RWPE1 (cell line): ENCODE results near the gene RHBDD1.

Experiments used
- CTCF ChIA-PET: fragments of 350-600 bp; sonication (Branson Sonifier 250); formaldehyde crosslinking; extraction: SDS; loops from one replicate; lab custom pipeline; 2021; lab: Yijun Ruan, JAX
- POLR2A ChIA-PET: fragments of 400-600 bp; formaldehyde crosslinking; extraction: SDS; loops from one replicate; lab custom pipeline; 2020; ENCODE audit warnings: antibody characterized with exemption; ENCODE audit not compliant: low non-redundant PET; lab: Yijun Ruan, JAX
- DNase-seq: peaks from one replicate; pipeline ENCODE4 v3.0.0; 2012; ENCODE audit warnings: low spot score
- H3K27ac ChIP-seq: fragments of 450-650 bp; 2 replicates; pipeline ENCODE4 v1.5.1; 2017
- TF ChIP-seq, protein P1 (sequence below): fragments of 450-650 bp; conservative IDR thresholded peaks from 2 replicates; pipeline ENCODE4 v1.5.1; 2017; ENCODE audit warnings: low read depth, mild to moderate bottlenecking

Gene RHBDD1

GRCh38 chr2:226885769-226886435 lies 50.0 kb downstream of the RHBDD1 start:
- no peak overlapping the region for H3K27ac ChIP-seq
- DNase-seq: no peak
- ChIA-PET POLR2A (no interaction called here), CTCF (no interaction called here)
- TF ChIP-seq, protein P1, sequence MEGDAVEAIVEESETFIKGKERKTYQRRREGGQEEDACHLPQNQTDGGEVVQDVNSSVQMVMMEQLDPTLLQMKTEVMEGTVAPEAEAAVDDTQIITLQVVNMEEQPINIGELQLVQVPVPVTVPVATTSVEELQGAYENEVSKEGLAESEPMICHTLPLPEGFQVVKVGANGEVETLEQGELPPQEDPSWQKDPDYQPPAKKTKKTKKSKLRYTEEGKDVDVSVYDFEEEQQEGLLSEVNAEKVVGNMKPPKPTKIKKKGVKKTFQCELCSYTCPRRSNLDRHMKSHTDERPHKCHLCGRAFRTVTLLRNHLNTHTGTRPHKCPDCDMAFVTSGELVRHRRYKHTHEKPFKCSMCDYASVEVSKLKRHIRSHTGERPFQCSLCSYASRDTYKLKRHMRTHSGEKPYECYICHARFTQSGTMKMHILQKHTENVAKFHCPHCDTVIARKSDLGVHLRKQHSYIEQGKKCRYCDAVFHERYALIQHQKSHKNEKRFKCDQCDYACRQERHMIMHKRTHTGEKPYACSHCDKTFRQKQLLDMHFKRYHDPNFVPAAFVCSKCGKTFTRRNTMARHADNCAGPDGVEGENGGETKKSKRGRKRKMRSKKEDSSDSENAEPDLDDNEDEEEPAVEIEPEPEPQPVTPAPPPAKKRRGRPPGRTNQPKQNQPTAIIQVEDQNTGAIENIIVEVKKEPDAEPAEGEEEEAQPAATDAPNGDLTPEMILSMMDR: no peak

DNA sequence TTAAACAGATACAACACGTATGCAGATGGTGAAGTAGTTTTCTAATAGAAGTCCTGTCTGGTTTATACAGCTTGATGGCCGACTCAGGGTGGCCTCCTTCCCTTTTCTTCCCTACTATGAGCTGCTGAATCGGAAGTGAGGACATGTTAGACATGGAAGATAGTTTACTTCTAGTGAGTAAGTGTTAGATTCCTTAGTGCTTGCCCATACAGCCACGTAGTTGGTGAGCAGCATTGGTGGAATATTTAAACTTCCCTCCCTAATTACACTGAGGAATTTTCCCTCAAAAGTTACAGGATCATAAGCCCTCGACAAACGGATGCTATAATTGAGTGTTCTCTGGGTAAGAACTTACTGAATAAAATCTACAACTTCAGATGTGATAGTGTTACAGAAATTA lies 52.1 kb downstream of the RHBDD1 start:
- no peak overlapping the region for H3K27ac ChIP-seq
- ChIA-PET POLR2A (no interaction called here), CTCF (no interaction called here)
- TF ChIP-seq, protein P1: no peak
- DNase-seq: peak; percentile 55

- ChIA-PET CTCF (interaction anchor here (0.8 kb wide), 1 partner anchor 99 kb away, joined by 6 read pairs; no protein-coding TSS in a partner anchor), POLR2A (no interaction called here)
- H3K27ac ChIP-seq: no peak overlapping the region
- DNase-seq: peak; percentile 40
- TF ChIP-seq, protein P1: no peak
Measured at GRCh38 chr2:226888378-226888965, 52.6 kb downstream of the RHBDD1 start.

GRCh38 chr2:226888971-226889370 lies 53.1 kb downstream of the RHBDD1 start:
- no peak overlapping the region for H3K27ac ChIP-seq
- DNase-seq: no peak
- ChIA-PET CTCF (interaction anchor here (0.8 kb wide), 1 partner anchor 98 kb away, joined by 6 read pairs; no protein-coding TSS in a partner anchor), POLR2A (no interaction called here)
- TF ChIP-seq, protein P1: no peak

DNA sequence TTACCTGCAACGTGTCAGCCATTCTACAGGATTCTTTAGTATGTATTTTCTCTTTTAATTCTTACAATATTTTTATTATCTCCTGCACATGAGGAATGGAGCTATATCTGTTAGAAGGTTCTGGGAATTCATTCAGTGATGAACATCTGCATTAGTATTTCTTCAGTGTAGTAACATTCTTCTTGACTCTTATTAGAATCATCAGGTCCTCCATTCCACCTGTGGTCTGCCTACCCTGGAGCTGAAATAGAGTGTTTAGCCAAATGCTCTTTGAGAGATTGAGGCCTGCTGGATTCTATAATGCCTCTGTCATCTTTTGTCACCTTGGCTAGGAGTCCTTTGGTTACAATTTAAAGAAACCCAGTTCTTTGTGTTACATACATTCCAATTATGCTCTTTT lies 54.4 kb downstream of the RHBDD1 start:
- ChIA-PET CTCF (interaction anchor here (0.6 kb wide), 1 partner anchor 532 kb away, joined by 3 read pairs; no protein-coding TSS in a partner anchor), POLR2A (no interaction called here)
- TF ChIP-seq, protein P1: no peak
- no peak overlapping the region for H3K27ac ChIP-seq
- no peak for DNase-seq

DNA sequence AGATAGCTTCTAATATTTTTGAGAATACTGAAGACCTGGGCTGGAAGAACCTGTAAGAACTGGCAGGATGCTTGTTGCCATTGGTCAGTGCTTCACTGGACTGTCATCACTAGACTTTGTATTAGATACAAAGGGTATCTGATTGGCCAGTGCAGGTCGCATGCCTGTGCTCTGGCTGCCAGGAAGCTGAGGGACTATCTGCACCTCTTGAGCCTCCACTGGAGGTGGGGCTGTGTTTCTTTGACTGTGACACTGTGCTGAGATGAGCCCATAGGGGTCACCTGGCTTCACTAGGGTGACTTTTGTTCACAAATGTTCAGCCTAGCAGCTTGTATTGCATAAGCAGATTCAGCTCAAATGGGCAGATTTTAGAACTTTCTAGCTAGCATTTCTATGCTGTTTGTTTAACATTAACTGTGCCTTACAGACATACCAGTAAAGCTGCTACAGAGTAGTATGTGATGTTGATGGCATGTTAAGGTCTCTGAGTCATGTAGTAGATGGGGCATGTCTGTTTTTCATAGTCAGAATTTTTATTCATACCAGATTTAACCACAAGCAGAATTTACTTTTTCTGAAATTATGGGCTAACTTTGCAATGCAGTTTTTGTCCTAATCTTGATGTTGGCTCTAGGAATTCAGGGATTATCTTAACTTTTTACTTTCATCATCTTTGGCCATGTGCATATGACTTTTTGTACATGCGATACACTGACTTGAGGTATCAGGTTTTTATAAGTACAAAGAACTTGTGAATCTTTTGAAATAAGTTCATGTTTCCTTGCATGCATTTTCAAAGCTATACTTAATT lies 56.1 kb downstream of the RHBDD1 start:
- CTCF ChIA-PET: interaction anchor here (1.0 kb wide), 1 partner anchor 8 kb away, joined by 3 read pairs; no protein-coding TSS in a partner anchor
- TF ChIP-seq, protein P1: no peak
- DNase-seq: peak; percentile 11
- POLR2A ChIA-PET: no interaction called here
- H3K27ac ChIP-seq: no peak overlapping the region
